ENCODE measurements around the gene TBCEL.

DNA sequence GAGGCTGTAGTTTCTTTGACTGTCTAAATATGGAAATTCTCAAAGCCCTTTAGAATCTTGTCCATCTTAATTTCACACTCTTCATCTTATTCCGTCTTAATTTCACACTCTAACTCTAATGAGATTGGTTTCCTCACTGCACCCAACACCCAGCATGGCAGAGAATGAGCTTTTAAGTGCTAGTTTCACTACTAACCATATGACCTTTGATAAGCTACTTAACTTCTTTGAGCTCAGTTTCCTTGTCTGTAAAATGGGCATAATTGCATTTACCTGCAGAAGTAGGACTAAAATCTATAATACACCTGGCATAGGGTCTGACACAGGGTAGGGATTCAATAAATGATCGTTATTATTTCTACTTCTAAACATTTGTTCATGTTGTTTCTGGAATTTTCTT lies 30.4 kb downstream of the TBCEL start:
- TF ChIP-seq CTCF (IDR thresholded peaks at IDR 0.05 in 2 of 3, conservative IDR thresholded peaks at IDR 0.05 in 1 of 3; ENCODE audit: borderline replicate concordance in 1 of 3, insufficient read depth in 1 of 3, low read depth in 2 of 3, low read length in 2 of 3): no peak
- no peak for TF ChIP-seq EZH2 (IDR thresholded peaks at IDR 0.05)
- no peak for TF ChIP-seq CBX3 (IDR thresholded peaks at IDR 0.05; ENCODE audit: low read depth)
- no peak for TF ChIP-seq FOSL1 (IDR thresholded peaks at IDR 0.05; ENCODE audit: low read depth)
- TF ChIP-seq, protein P1, sequence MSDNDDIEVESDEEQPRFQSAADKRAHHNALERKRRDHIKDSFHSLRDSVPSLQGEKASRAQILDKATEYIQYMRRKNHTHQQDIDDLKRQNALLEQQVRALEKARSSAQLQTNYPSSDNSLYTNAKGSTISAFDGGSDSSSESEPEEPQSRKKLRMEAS (IDR thresholded peaks at IDR 0.05): no peak
- TF ChIP-seq SP1 (IDR thresholded peaks at IDR 0.05; ENCODE audit: low read depth): no peak
- TF ChIP-seq EZH2phosphoT487 (IDR thresholded peaks at IDR 0.05; ENCODE audit: borderline replicate concordance): no peak
- no peak for TF ChIP-seq ATF3 (IDR thresholded peaks at IDR 0.05)
- no peak for TF ChIP-seq REST (IDR thresholded peaks at IDR 0.05; ENCODE audit: low read depth)
- no peak for TF ChIP-seq SRF (IDR thresholded peaks at IDR 0.05; ENCODE audit: low read depth)
- no peak for TF ChIP-seq POLR2A (IDR thresholded peaks at IDR 0.05; ENCODE audit: borderline replicate concordance, extremely low read depth, insufficient read depth, insufficient read length)
- TF ChIP-seq CEBPB (IDR thresholded peaks at IDR 0.05; ENCODE audit: low read depth): no peak
